Measurements from ENCODE around the gene SYCE3. TPM values are rescaled to one million over a fixed set of nuclear protein-coding genes. Genes with fewer than 3 reads are reported as not detected.

SYCE3 gene
- total and polyA plus RNA-seq, 9 of the 15 experiments (the other 6 are each of a cell fraction or from before 2014, with no cell fraction given) = 0.56 TPM; not detected in 8

DNA sequence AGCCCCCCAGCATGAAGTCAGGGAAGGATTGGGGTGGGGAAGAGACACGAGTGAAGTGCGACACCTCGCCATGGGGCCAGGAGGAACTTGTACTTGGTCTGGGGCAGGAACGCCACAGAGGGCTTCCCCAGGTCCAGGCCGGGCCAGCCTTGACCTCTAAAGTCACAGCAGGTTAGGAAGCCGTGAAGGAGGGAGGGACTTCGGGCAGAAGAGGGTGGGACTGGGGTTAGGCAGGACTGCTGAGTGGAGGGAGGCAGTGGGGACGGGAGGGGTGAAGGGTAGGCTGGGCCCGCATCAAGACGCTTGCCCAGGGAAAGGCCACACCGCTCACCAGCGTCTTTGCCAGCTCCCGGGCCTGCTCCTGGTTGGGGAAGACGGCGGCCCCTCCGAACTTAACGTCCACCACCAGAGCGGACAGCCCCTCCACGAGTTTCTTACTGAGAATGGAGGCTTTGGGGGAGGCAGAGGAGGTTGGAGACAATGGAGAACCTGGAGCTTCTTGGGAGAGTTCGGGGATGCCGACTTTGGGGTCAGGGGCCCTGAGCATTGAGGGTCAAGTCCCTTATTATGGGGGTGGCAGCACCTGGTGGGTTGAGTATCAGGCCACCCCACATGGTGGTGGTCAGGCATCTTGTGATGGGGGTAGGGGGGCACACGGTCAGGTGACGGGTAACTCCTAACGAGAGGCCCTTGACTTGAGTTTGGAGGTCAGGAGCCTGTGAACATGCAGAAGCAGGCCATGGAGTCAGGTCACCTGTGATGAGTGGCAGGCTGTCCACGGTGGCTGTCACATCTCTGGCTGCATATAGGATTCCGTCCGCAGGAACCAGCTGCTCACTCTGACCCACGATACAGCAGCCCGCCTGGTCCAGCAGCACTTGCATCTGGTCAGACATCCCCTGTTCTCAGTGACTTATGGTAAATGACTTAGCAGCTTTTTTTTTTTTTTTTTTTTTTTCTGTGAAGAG lies 35.6 kb downstream of the SYCE3 start (continued):
- TF ChIP-seq, protein P1, sequence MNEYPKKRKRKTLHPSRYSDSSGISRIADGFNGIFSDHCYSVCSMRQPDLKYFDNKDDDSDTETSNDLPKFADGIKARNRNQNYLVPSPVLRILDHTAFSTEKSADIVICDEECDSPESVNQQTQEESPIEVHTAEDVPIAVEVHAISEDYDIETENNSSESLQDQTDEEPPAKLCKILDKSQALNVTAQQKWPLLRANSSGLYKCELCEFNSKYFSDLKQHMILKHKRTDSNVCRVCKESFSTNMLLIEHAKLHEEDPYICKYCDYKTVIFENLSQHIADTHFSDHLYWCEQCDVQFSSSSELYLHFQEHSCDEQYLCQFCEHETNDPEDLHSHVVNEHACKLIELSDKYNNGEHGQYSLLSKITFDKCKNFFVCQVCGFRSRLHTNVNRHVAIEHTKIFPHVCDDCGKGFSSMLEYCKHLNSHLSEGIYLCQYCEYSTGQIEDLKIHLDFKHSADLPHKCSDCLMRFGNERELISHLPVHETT (CRISPR knock-in tag; conservative IDR thresholded peaks at IDR 0.05 in 1 of 2, IDR thresholded peaks at IDR 0.05 in 1 of 2) = 0 out of 4 replicates have a peak, but pooled peaks of 1 of the 2 experiments have one; percentile 10
- TF ChIP-seq NCOA4 (IDR thresholded peaks at IDR 0.05; ENCODE audit: partially characterized antibody) (no peak), ZC3H4 (CRISPR knock-in tag; IDR thresholded peaks at IDR 0.05; ENCODE audit: borderline replicate concordance) (0 out of 2 replicates have a peak, but pooled peaks have one; percentile 49), SUPT5H (IDR thresholded peaks at IDR 0.05) (peak; percentile 68), SP1 (CRISPR knock-in tag; IDR thresholded peaks at IDR 0.05) (0 out of 2 replicates have a peak, but pooled peaks have one; percentile 22)

Data from K562 (cell line).